GM18507 (cell line): ENCODE data around the gene PRKAR1B.
"Not testable (repeated sequence)": the region's sequence is repeated elsewhere in the genome, so short reads cannot be mapped to it uniquely, and the experiment has no call there.

Experiments
- DNase-seq: peaks from one replicate; pipeline ENCODE4 v3.0.0; 2011; ENCODE audit warnings: low read depth; ENCODE audit not compliant: insufficient read length; ENCODE audit errors: extremely low spot score
- FAIRE-seq: peaks from 2 replicates; lab custom pipeline; 2011; peaks lifted over from hg19 to GRCh38; lab: Jason Lieb, UNC

The PRKAR1B gene

GRCh38 chr7:613442-614140 is 113.5 kb downstream of the PRKAR1B start:
- DNase-seq = no peak
- no peak for FAIRE-seq

GRCh38 chr7:611837-612236 is 115.2 kb downstream of the PRKAR1B start:
- not testable (repeated sequence) for FAIRE-seq, DNase-seq

GRCh38 chr7:611281-611810 is 115.7 kb downstream of the PRKAR1B start:
- FAIRE-seq (no peak), DNase-seq (no peak)

- DNase-seq (no peak), FAIRE-seq (no peak)
Measured at GRCh38 chr7:610531-611280, 116.4 kb downstream of the PRKAR1B start.

GRCh38 chr7:610141-610530 is 116.9 kb downstream of the PRKAR1B start:
- FAIRE-seq = no peak
- no peak for DNase-seq

- no peak for DNase-seq
- FAIRE-seq = no peak
Measured at GRCh38 chr7:609365-609764, 117.7 kb downstream of the PRKAR1B start.

GRCh38 chr7:608954-609353 is 118.1 kb downstream of the PRKAR1B start:
- no peak for FAIRE-seq
- no peak for DNase-seq

GRCh38 chr7:608361-608760 is 118.7 kb downstream of the PRKAR1B start:
- FAIRE-seq = no peak

GRCh38 chr7:607938-608337 is 119.1 kb downstream of the PRKAR1B start:
- FAIRE-seq (no peak), DNase-seq (no peak)

More at GRCh38 chr7:608361-608760, 118.7 kb downstream of the PRKAR1B start:
- no peak for DNase-seq

- FAIRE-seq (no peak), DNase-seq (no peak)
Measured at GRCh38 chr7:605661-606450, 121.2 kb downstream of the PRKAR1B start.

GRCh38 chr7:604884-605531 is 122.1 kb downstream of the PRKAR1B start:
- FAIRE-seq = no peak

GRCh38 chr7:604001-604883 is 122.8 kb downstream of the PRKAR1B start:
- DNase-seq = peak; percentile 74
- peak; percentile 97 for FAIRE-seq

More at GRCh38 chr7:604884-605531, 122.1 kb downstream of the PRKAR1B start:
- no peak for DNase-seq

GRCh38 chr7:603152-603951 is 123.7 kb downstream of the PRKAR1B start:
- DNase-seq (no peak), FAIRE-seq (peak; percentile 72)

- FAIRE-seq = no peak
- DNase-seq = peak; percentile 18
Measured at GRCh38 chr7:602341-603141, 124.5 kb downstream of the PRKAR1B start.

GRCh38 chr7:601595-602340 is 125.3 kb downstream of the PRKAR1B start:
- DNase-seq (peak; percentile 40), FAIRE-seq (peak; percentile 90)

GRCh38 chr7:601036-601594 is 126.0 kb downstream of the PRKAR1B start:
- DNase-seq (no peak), FAIRE-seq (no peak)
